ENCODE data around the gene CLCN2. TPM values are rescaled to one million over a fixed set of nuclear protein-coding genes. Genes with fewer than 3 reads are reported as not detected.
A peak's percentile ranks its signal among the peaks of the same experiment; 100 is the strongest.

Gene CLCN2
- total and polyA plus RNA-seq, 2 of the 4 experiments (the other 2 are of a cell fraction), result 2.9 to 5.8 TPM

GRCh38 chr3:184334470-184335158, 26.8 kb downstream of the CLCN2 start (continued):
- TF ChIP-seq BHLHE40 (IDR thresholded peaks at IDR 0.05; ENCODE audit: low read depth, low read length) (peak; percentile 33; the same call in 1 of the 2 replicates), MAFK (IDR thresholded peaks at IDR 0.05; ENCODE audit: low read depth, low read length) (no peak)

GRCh38 chr3:184333700-184334099, 27.7 kb downstream of the CLCN2 start:
- Histone ChIP-seq H3K4ac (ENCODE audit: low read depth, low read length) (0 out of 2 replicates have a peak overlapping the region, but pooled peaks have one; percentile 56), H3K9ac (ENCODE audit: low read depth, low read length) (no peak overlapping the region), H3K79me1 (ENCODE audit: low read depth in 1 of 2, low read length in 2 of 2) (peaks cover 15 to 73% of the 10 kb centered on the region in 2 experiments), H4K91ac (ENCODE audit: insufficient read depth, low read depth, low read length) (no peak overlapping the region), H2AFZ (replicated peaks; ENCODE audit: low read length, poor library complexity) (no peak overlapping the region), H3K56ac (ENCODE audit: extremely low read depth, insufficient read depth, low read length) (no peak overlapping the region), H3K4me3 (ENCODE audit: insufficient read depth, low read depth, low read length) (no peak overlapping the region), H2BK20ac (ENCODE audit: low read depth, low read length) (no peak overlapping the region; the same call in 1 of the 2 replicates), H4K5ac (ENCODE audit: low read depth, low read length) (no peak overlapping the region), H3K36me3 (ENCODE audit: control insufficient read depth, insufficient read depth, low read length) (peaks cover 54% of the 10 kb centered on the region), H3K14ac (replicated peaks; ENCODE audit: low read depth, low read length) (no peak overlapping the region), H3K4me1 (ENCODE audit: control insufficient read depth, insufficient read depth, low read length) (peaks cover 33% of the 10 kb centered on the region), H3K23ac (ENCODE audit: low read depth, low read length) (no peak overlapping the region), H3K9me3 (ENCODE audit: control insufficient read depth, insufficient read depth, low read length) (no peaks in the 10 kb centered on the region), H3K18ac (ENCODE audit: low read depth, low read length) (no peak overlapping the region), H3K4me2 (ENCODE audit: low read depth, low read length) (no peak overlapping the region), H3K27ac (ENCODE audit: insufficient read depth, low read length) (peak overlapping the region; percentile 14; the same call in 1 of the 2 replicates), H2AK9ac (replicated peaks; ENCODE audit: low read depth, low read length, poor library complexity) (no peak overlapping the region), H2BK15ac (ENCODE audit: low read depth, low read length) (no peak overlapping the region), H4K8ac (ENCODE audit: low read depth in 2 of 2, low read length in 2 of 2) (no peak overlapping the region), H2AK5ac (ENCODE audit: low read depth, low read length) (no peak overlapping the region; the same call in 1 of the 2 replicates), H4K20me1 (ENCODE audit: insufficient read depth, low read length) (peaks cover 62% of the 10 kb centered on the region), H3K27me3 (ENCODE audit: control insufficient read depth, insufficient read depth, low read length) (no peaks in the 10 kb centered on the region), H2BK5ac (ENCODE audit: low read depth, low read length, poor library complexity, severe bottlenecking) (peak overlapping the region; percentile 93), H3K9me1 (ENCODE audit: insufficient read depth, low read length) (peaks cover 25% of the 10 kb centered on the region), H2BK120ac (ENCODE audit: low read depth, low read length) (no peak overlapping the region; the same call in 1 of the 2 replicates)
- WGBS, 2 experiments (ENCODE audit: extremely low coverage in 2 of 2, insufficient read length in 1 of 2), result 96% methylated on average over 3 of the region's 3 CpGs; no CpG with 5 or more reads in 1 of the 2 experiments
- dilution Hi-C loops (cut with HindIII; ENCODE audit: low sequenced_read_pairs, unreplicated experiment), result no loop called here
- CTCF ChIA-PET, result interaction anchor here (0.5 kb wide), 1 partner anchor 432 kb away, joined by 5 read pairs; no protein-coding TSS in a partner anchor
- ATAC-seq (ENCODE audit: low read depth) (no peak), DNase-seq (no peak)
- BruUV-seq (replicated peaks), result no TSS peak
- TF ChIP-seq MAZ (IDR thresholded peaks at IDR 0.05; ENCODE audit: borderline replicate concordance, low read depth, low read length) (no peak), FOS (IDR thresholded peaks at IDR 0.05; ENCODE audit: low read depth, low read length) (no peak), BHLHE40 (IDR thresholded peaks at IDR 0.05; ENCODE audit: low read depth, low read length) (no peak), RCOR1 (IDR thresholded peaks at IDR 0.05; ENCODE audit: insufficient replicate concordance, low read length) (no peak), NFE2L2 (IDR thresholded peaks at IDR 0.05; ENCODE audit: low read depth, low read length) (no peak), MAFK (IDR thresholded peaks at IDR 0.05; ENCODE audit: low read depth, low read length) (no peak)
- TF ChIP-seq, protein P1, sequence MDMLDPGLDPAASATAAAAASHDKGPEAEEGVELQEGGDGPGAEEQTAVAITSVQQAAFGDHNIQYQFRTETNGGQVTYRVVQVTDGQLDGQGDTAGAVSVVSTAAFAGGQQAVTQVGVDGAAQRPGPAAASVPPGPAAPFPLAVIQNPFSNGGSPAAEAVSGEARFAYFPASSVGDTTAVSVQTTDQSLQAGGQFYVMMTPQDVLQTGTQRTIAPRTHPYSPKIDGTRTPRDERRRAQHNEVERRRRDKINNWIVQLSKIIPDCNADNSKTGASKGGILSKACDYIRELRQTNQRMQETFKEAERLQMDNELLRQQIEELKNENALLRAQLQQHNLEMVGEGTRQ (IDR thresholded peaks at IDR 0.05; ENCODE audit: low read depth, low read length), result no peak
- TF ChIP-seq, protein P2, sequence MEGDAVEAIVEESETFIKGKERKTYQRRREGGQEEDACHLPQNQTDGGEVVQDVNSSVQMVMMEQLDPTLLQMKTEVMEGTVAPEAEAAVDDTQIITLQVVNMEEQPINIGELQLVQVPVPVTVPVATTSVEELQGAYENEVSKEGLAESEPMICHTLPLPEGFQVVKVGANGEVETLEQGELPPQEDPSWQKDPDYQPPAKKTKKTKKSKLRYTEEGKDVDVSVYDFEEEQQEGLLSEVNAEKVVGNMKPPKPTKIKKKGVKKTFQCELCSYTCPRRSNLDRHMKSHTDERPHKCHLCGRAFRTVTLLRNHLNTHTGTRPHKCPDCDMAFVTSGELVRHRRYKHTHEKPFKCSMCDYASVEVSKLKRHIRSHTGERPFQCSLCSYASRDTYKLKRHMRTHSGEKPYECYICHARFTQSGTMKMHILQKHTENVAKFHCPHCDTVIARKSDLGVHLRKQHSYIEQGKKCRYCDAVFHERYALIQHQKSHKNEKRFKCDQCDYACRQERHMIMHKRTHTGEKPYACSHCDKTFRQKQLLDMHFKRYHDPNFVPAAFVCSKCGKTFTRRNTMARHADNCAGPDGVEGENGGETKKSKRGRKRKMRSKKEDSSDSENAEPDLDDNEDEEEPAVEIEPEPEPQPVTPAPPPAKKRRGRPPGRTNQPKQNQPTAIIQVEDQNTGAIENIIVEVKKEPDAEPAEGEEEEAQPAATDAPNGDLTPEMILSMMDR (conservative IDR thresholded peaks at IDR 0.05; ENCODE audit: low read depth, low read length), result no peak
- intact Hi-C loops (cut with micrococcal nuclease), result no loop called here
- POLR2A ChIA-PET (ENCODE audit: unreplicated experiment), result no interaction called here
- in situ Hi-C loops (cut with MboI; ENCODE audit: low sequenced_read_pairs), result no loop called here

All from IMR-90 (cell line).